ENCODE results near the gene CCDC142. TPM values are rescaled to one million over a fixed set of nuclear protein-coding genes. Genes with fewer than 3 reads are reported as not detected.

Gene CCDC142
- total RNA-seq, 1 experiment from 2014 or later: 19.8 TPM

GRCh38 chr2:74428675-74429074 is 54.1 kb downstream of the CCDC142 start:
- Histone ChIP-seq H3K4me3 (no peak overlapping the region), H3K27me3 (ENCODE audit: insufficient read depth, low read depth) (no peaks in the 10 kb centered on the region), H3F3A (ENCODE audit: insufficient read depth, low read depth) (peaks cover 18% of the 10 kb centered on the region; the same call in 1 of the 2 replicates), H3K79me2 (ENCODE audit: low read depth) (no peaks in the 10 kb centered on the region; the same call in 1 of the 2 replicates), H3K9me2 (ENCODE audit: insufficient read depth) (no peaks in the 10 kb centered on the region), H3K36me3 (ENCODE audit: low read depth) (peaks cover 35% of the 10 kb centered on the region), H3K4me1 (replicated peaks; ENCODE audit: insufficient read depth) (no peaks in the 10 kb centered on the region), H4K20me1 (ENCODE audit: insufficient read depth) (peaks cover 8% of the 10 kb centered on the region; the same call in 1 of the 2 replicates), H2AFZ (no peak overlapping the region), H3K27ac (no peak overlapping the region), H3K9me3 (ENCODE audit: insufficient read depth, low read depth) (no peaks in the 10 kb centered on the region), H3K4me2 (no peak overlapping the region)
- CTCF ChIA-PET: no interaction called here
- TF ChIP-seq CTCF (conservative IDR thresholded peaks at IDR 0.05) (no peak), EZH2 (IDR thresholded peaks at IDR 0.05; ENCODE audit: low read depth) (no peak)
- POLR2A ChIA-PET (ENCODE audit: unreplicated experiment): no interaction called here
- BruUV-seq (replicated peaks): no TSS peak
- no peak for DNase-seq
- intact Hi-C loops (cut with micrococcal nuclease; ENCODE audit: unreplicated experiment): no loop called here

DNA sequence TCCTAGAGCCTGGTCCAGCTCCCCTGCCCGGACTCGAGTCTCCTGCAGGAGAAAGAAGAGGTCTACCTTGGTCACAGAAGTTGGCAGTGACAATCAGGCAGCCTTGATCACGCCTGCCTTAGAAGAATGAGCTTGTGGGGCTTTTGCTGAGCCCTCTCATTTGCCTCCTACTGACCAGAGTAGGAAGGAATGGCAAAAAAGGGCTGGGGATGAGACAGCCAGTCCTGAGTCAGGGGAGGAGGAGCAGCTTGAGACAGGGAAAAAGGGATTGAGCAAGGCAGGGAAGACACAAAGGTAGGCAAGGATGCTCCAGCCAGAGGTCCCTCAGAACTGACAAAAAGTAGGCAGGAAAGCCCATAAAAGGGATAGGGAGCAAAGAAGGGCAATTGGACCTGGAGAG is 55.2 kb downstream of the CCDC142 start:
- no peaks in the 10 kb centered on the region for H3K4me1 ChIP-seq (replicated peaks; ENCODE audit: insufficient read depth)
- peaks cover 35% of the 10 kb centered on the region for H3K36me3 ChIP-seq (ENCODE audit: low read depth)

DNA sequence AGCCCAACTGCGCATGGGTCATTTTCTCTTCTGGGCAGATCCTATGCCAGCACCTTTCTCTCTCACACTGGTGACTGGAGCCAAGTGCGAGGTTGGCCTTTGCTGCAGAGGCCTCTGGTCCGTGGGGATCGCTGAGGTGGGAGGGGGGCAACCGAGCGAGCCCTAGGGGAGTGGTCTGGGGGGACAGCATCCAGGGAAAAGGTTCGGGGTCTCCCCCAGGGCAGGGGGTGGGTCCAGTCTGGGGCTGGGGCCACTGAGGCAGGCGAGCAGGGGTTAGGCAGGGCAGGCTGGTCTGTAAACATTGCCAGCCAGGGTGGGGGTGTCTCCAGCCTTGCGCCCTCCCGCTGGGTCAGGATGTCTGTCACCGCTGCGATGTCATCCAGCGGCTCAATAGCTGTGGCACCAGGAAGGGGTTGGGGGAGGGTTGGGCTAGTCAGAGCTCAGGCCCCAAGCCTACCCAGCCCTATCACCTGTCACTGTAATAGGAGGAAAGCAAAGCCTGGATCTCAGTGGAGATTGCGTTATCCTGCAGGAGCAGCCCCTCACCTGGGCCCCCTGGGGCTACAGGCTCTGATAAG is 56.5 kb downstream of the CCDC142 start:
- H3K4me1 ChIP-seq (replicated peaks; ENCODE audit: insufficient read depth): no peaks in the 10 kb centered on the region
- no peak overlapping the region for H3K27ac ChIP-seq
- no peaks in the 10 kb centered on the region for H3K9me3 ChIP-seq (ENCODE audit: insufficient read depth, low read depth)
- intact Hi-C loops (cut with micrococcal nuclease; ENCODE audit: unreplicated experiment): no loop called here
- no peak overlapping the region for H2AFZ ChIP-seq
- peaks cover 29% of the 10 kb centered on the region for H3K36me3 ChIP-seq (ENCODE audit: low read depth)
- H3K79me2 ChIP-seq (ENCODE audit: low read depth): no peaks in the 10 kb centered on the region
- peaks cover 34% of the 10 kb centered on the region; the same call in 1 of the 2 replicates for H3F3A ChIP-seq (ENCODE audit: insufficient read depth, low read depth)
- ChIA-PET CTCF (no interaction called here), POLR2A (ENCODE audit: unreplicated experiment) (no interaction called here)
- no peak for TF ChIP-seq CTCF (conservative IDR thresholded peaks at IDR 0.05)
- no peak for TF ChIP-seq EZH2 (IDR thresholded peaks at IDR 0.05; ENCODE audit: low read depth)
- H4K20me1 ChIP-seq (ENCODE audit: insufficient read depth): 0 out of 2 replicates have a peak, but pooled peaks cover 4% of the 10 kb centered on the region
- no peak overlapping the region for H3K4me3 ChIP-seq
- no peaks in the 10 kb centered on the region for H3K9me2 ChIP-seq (ENCODE audit: insufficient read depth)
- DNase-seq: no peak
- no TSS peak for BruUV-seq (replicated peaks)
- H3K4me2 ChIP-seq: no peak overlapping the region
- no peaks in the 10 kb centered on the region for H3K27me3 ChIP-seq (ENCODE audit: insufficient read depth, low read depth)

More for the DNA sequence above, 55.2 kb downstream of the CCDC142 start:
- Histone ChIP-seq H3F3A (ENCODE audit: insufficient read depth, low read depth) (peaks cover 26% of the 10 kb centered on the region; the same call in 1 of the 2 replicates), H3K9me3 (ENCODE audit: insufficient read depth, low read depth) (no peaks in the 10 kb centered on the region), H4K20me1 (ENCODE audit: insufficient read depth) (0 out of 2 replicates have a peak, but pooled peaks cover 4% of the 10 kb centered on the region), H3K79me2 (ENCODE audit: low read depth) (no peaks in the 10 kb centered on the region), H3K4me3 (no peak overlapping the region), H3K4me2 (no peak overlapping the region), H3K27ac (no peak overlapping the region), H2AFZ (no peak overlapping the region), H3K9me2 (ENCODE audit: insufficient read depth) (no peaks in the 10 kb centered on the region), H3K27me3 (ENCODE audit: insufficient read depth, low read depth) (no peaks in the 10 kb centered on the region)
- TF ChIP-seq EZH2 (IDR thresholded peaks at IDR 0.05; ENCODE audit: low read depth) (no peak), CTCF (conservative IDR thresholded peaks at IDR 0.05) (no peak)
- intact Hi-C loops (cut with micrococcal nuclease; ENCODE audit: unreplicated experiment): no loop called here
- ChIA-PET POLR2A (ENCODE audit: unreplicated experiment) (no interaction called here), CTCF (no interaction called here)
- BruUV-seq (replicated peaks): no TSS peak
- DNase-seq: no peak
